HK-2 (cell line): ENCODE measurements around the gene CDK14.
A peak's percentile ranks its signal among the peaks of the same experiment; 100 is the strongest.

Source experiments
- DNase-seq: peaks from one replicate; pipeline ENCODE4 v3.0.0-alpha.2; 2018; ENCODE audit not compliant: unreplicated experiment

The CDK14 gene

DNA sequence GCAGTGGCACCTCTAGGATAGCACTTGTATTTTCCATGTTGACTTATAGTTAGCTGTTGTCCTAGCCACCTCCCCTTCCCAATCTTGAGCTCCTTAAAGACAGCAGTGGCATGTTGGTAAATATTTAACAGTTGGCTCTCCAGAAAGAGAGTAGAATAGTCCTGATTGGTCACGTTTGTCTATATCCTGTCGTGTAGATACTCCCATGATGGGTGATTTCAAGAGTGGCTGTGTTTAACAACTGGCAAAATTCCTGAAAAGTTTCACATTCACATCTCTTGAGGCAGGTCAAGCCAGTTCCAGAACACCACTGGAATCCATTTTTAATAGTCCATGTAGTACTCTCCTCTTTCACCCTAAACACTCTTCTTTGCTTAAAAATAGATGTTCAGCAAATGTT lies 599.9 kb downstream of the CDK14 start:
- DNase-seq = no peak

DNA sequence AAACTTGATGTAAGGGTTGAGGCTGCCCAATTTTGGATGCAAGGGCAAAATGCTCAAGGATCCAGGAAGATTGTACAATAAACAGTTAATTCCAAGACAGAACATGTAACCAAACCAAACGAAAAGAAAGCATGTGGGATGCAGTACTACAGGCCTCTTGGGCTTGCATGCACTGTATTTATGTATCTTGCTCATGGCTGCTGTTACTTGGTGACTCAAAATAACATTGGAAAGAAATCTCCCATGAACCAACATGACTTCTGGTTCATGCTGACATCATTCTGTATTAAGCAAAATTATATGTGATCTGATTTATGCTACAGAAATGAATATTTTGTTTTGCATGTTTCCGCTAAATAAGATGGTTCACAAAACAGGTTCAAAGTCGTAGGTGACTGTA lies 602.2 kb downstream of the CDK14 start:
- no peak for DNase-seq

DNA sequence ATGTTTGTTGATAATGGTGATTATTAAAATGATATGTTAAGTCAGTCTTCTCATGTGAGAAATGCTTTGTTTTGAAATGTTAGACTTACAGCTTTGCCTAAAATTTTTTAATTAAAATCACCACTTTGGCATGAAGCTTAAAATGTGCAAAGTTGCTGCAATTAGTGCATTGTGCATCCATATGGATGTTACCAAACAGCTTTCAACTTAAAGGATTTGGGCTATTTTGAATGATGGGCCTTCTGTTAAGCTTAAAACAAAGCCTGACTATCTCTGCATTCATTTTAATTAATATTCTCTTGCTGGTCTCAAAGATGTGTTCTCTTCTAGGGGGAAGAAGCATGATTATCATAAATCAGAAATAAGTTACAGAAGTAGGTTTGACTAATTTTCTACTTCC lies 603.5 kb downstream of the CDK14 start:
- DNase-seq = no peak

DNA sequence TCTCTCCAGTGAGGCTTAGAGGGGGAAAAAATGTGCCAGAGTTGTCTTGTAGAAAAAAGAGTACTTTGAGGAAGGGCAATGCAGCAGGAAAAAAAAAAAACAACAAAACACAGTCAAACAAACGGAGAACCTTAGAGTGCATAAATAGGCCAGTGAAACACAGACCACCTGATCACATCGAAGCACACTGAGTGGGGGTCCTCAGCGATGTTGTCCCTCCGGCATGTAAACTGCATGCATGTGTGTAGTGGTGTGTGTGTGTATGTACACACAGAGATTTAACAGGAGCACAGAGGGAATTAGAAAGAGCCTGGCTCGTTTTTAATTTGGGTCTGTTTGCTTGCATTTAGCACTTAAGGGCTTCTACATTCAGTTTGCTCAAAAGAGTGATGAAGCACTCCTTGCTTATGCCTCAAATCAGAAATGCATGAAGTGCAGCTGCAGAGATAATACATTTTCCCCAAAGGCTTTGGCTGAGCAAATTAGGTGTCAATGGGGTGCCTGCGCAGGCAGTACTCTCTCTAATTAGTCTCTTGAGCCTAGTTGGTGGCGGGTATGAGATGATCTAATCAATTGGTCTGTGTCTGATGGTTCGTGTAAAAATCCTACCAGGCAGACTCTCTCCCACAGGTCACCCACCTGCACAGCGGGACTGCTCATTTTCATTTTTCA lies 605.5 kb downstream of the CDK14 start:
- DNase-seq = no peak

- no peak for DNase-seq
Observed at GRCh38 chr7:91206361-91206960, 610.3 kb downstream of the CDK14 start.

- DNase-seq = no peak
Observed at GRCh38 chr7:91212582-91212981, 616.5 kb downstream of the CDK14 start.

DNA sequence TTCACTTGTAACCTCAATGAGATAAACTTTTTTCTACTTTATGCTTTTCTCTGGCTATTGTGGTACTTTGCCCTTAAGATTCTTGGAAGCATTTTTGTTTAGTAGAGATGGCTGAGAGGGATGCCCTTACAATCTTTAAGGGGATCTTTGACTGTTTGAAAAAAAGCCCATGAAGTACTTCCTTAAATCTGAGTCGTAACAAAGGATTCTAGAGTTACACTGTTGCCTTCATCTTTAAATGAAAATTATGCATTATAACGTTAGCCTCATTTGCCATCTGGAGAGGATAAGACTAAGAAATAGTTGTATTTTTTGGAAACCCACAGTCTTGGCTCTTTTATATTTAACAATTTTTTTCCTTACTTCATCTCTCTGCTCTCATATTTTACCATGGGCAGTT lies 630.3 kb downstream of the CDK14 start:
- DNase-seq = no peak

DNA sequence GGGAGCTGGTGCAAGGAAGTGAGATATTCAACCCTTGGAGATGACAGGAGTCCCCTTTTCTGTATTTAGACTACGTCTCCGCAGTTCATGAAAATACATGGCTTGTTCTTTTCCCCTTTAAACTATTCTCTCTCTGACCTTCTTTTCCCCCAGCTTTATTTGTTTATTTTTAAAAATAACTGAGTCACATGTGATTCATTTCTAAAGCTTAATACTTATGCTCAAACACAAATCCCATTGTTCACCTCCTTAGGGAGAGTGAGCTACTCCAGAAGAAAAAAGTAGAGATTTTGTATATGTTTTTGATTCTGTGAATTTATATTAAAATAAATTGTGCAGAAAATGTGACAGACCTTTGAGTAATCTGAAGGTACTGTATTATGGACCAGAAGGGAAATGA lies 632.2 kb downstream of the CDK14 start:
- no peak for DNase-seq

DNA sequence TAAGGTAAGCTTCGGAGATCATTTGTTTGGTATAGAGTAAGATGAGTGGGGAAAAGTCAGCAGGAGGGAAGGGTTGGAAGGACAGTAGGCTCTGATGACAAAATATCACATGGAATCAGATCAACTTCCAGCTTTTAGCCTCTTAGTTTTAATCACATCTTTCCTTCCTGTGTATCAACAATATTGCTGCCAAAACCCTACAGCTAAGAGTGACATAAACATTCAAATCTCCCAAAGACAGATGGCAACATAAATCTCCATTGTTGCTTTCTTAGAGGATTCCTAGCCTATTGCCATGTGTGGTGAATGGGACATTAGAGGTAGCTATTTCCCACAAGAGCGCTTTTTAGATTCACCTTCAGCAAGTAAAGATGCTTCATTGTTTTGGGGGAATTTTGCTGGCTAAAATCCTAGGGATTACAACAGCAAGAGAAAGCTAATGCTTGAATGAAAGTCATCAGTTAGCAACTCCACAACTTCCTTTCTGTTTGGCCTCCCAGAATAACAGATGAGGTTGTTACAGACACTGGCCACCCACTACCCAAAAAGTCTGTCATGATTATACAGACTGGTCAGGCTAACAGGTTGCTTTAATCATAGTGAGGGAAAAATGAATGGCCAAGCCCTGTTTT lies 632.9 kb downstream of the CDK14 start:
- DNase-seq = no peak

GRCh38 chr7:91230100-91230499 lies 634.0 kb downstream of the CDK14 start:
- DNase-seq = no peak

DNA sequence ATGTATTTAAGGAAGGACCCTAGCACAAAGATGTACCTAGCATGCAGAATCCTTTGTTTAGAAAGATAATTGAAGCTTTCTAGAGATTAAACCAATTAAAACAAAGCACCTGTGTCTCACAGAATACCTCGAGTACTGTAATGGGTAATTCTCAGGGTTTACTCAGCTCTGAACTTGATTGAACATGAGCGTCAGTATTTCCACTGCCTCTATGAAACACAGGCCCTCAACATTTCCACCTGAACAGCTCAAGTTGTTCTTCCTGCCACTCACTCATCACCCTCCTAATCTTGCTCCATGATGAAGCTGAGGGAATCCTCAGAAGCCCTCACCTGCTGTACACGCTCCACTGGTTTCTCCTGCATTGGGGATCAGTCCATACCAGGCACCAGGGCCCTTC lies 634.4 kb downstream of the CDK14 start:
- DNase-seq = no peak

GRCh38 chr7:91233212-91233611 lies 637.1 kb downstream of the CDK14 start:
- no peak for DNase-seq

DNA sequence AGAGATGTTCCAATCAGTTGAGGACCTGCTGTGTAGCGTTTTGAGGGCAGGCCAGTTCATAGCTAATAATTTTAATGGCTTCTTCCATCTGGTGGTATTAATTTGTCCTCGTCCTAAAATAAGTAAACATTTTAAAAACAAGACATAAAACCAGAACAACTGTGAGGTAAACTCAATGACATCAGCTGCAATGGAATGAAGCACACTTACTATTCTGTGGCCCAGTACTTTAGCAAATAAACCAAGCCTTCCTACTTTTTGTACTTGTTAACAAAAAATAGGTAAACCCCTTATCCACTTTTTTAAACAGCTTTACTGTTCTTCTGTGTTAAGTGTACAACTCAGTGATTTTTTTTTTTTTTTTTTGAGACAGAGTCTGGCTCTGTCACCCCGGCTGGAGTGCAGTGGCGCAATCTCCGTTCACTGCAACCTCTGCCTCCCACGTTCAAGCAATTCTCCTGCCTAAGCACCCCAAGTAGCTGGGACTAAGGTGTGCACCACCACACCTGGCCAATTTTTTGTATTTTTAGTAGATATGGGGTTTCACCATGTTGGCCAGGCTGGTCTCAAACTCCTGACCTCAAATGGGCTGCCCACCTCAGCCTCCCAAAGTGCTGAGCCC lies 639.2 kb downstream of the CDK14 start:
- no peak for DNase-seq

DNA sequence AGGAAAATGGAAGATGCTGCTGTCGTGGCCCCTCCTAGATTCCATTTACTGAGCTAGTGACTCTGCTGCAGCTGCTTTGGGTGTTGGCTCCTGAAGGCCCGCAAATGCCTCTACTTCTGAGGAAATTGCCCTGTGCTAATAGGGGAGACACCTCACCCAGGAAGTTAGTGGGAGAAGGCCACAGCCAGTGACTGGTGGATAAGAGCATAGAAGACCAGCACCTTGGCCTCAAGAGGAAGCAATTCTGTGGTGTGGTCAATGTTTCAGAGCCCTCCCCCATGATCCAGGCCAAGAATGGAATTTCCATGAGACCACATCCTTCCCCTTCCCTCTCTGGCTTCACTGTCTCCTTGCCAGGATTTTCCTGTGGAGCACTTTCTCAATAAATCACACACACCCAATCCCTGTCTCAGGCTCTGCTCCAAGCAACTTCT lies 643.1 kb downstream of the CDK14 start:
- peak; percentile 65 for DNase-seq

DNA sequence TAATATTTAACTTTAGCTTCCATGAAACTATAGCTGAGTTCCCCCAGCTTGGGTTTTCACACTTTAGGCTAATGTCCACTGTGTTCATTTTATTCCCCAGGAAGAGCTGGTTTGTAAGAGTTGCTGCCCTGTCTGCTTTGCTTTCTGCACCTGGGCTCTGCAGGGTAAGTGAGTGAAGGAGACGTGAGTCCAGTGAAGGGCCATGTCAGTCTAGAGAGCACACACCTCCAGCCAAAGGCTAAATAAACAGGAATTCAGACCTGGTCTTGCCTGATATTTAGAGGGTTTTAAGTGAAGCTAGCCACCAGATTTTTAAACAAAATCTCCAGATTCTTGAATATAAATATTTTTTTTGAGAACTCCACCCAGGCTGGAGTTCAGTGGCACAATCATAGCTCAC lies 643.7 kb downstream of the CDK14 start:
- no peak for DNase-seq

- no peak for DNase-seq
Observed at GRCh38 chr7:91240376-91240941, 644.3 kb downstream of the CDK14 start.

DNA sequence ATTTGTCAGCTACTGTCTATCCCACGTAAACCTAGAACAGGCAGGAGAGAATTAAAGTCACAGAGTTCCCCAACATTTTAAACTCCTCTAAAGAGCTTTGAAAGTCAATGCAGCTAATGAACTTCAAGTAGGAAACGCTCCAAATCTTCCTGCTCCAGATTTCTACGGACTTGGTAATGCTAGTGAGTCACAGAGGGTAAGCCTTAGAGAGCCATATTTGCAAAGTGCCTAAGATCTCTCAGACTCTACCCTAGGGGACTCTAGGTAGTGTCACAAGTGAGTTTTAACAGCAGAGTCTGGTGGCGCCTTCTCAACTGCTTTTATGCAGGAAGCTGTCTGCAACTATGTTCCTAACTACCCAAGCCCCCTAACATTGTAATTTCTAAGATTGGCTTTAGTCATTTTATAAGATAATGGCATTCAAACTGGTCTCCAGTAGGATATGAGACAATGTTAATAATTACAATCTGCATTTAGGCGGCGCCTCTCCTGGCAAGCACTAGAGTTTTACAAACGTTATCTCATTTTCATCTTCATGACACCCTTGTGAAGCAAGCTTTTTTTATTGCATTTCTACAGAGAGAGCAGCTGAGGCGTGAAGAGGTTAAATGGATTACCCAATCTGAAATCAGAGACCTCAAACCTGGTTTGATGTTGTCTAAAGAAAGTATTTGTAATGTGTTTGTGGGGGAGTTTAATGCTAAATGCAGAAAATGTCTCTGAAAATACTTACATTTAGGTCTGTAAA lies 646.1 kb downstream of the CDK14 start:
- DNase-seq = no peak

DNA sequence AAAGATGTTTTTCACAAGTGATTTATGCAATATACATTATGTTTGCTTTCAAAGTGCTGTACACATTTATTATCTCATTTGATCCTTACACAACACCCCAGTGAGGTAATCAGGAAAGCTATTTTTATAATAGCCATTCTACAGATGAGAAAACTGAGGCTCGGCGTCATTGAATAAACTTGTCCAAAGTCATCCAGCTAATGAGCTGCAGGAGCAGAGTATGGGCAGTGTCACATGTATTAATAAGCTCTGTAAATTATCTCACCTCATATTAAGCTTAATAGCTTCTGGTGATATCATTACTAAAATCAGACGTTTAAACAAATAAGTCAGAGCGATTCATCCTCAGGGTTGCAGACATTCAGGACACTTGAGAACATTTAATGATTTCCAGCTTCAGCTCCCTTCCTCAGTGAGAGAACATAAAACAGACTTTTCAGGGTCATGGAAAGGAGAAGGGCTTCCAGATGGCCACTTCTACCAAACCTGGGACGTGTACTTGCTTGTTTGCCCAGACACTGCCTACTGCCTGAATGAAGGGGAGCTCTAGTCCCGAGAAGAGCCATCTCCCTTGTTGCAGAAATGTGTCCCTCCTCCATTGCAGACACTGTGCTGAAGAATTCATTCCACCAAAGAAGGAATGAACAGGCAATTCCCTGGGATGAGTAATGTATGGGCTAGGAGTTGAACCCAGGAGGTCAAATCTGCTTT lies 647.6 kb downstream of the CDK14 start:
- DNase-seq = no peak

- DNase-seq = no peak
Observed at GRCh38 chr7:91247500-91247899, 651.4 kb downstream of the CDK14 start.

GRCh38 chr7:91248996-91249395 lies 652.9 kb downstream of the CDK14 start:
- no peak for DNase-seq

GRCh38 chr7:91249506-91250233 lies 653.5 kb downstream of the CDK14 start:
- no peak for DNase-seq
